Keratinocyte (primary cell): Measurements from ENCODE around the gene PEAR1.

ENCODE experiments used
- CTCF ChIP-seq, 3 experiments: IDR thresholded peaks in 1 of 3; conservative IDR thresholded peaks in 1 of 3; optimal IDR thresholded peaks in 1 of 3; 2 replicates in 2 of 3; 3 replicates in 1 of 3; pipeline versions ENCODE3 to v1.5.1; 2011; ENCODE audit warnings: low read length in 3 of 3, mild to moderate bottlenecking in 3 of 3, moderate library complexity in 2 of 3, control low read depth in 1 of 3, inconsistent platforms in 1 of 3; ENCODE audit not compliant: insufficient read depth in 2 of 3; ENCODE audit errors: extremely low read depth in 1 of 3
- EZH2 ChIP-seq: IDR thresholded peaks from one replicate; pipeline ENCODE4 v1.6.1; 2012; ENCODE audit warnings: inconsistent platforms, mild to moderate bottlenecking, low read length, moderate library complexity

- TF ChIP-seq EZH2 (no peak), CTCF (optimal IDR thresholded peaks at IDR 0.05 in 1 of 3, IDR thresholded peaks at IDR 0.05 in 1 of 3, conservative IDR thresholded peaks at IDR 0.05 in 1 of 3; ENCODE audit: extremely low read depth in 1 of 3, insufficient read depth in 2 of 3, low read length in 3 of 3) (no peak)
Observed at GRCh38 chr1:156893048-156893953, at the start of gene PEAR1.
